Astrocyte of the hippocampus (primary cell): ENCODE measurements around the gene GCNT1.
A peak's percentile ranks its signal among the peaks of the same experiment; 100 is the strongest.

Experiments
- DNase-seq: peaks from one replicate; pipeline ENCODE4 v3.0.0; 2011; ENCODE audit warnings: low read depth, low spot score

The GCNT1 gene

DNA sequence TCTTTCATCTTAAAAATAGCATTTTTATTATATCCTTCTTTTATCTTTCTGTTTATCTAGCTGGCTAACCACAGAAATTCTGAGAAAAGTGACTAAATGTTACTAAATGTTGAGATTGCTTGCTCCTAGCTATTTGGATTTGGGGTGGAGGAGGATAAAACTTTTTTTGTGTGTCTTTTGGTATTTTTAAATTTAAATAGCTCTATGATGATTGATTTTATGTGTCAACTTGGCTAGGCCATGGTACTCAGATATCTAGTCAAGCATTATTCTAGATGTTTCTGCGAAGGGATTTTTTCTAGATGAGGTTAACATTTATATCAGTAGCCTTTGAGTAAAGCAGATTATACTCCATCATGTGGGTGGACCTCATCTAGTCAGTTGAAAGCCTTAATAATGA, 75.0 kb downstream of the GCNT1 start:
- DNase-seq = peak; percentile 21

DNA sequence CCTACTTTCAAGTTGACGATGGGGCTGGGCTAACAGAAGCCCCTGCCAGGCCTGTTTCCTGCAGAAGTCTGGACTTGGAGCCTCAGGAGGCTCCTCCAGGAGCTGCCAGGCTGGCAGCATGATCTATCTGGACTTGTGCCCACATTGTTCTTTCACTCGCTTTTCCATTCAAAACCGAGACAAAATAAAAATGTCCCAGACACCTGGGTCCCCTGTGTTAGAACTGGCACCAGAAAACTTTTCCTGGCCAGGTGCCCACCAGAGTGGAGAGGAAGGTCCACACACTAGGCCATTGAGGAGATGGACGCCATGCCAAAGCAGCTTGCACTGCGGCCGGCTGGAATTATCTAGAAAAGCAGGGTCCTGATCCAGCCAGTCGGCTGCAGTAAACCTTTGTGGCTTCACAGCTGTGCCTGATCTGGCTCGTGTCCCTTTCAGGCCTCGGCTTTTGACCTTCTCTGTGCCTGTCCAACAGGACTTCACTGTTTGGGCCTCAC, 78.2 kb downstream of the GCNT1 start:
- peak; percentile 64 for DNase-seq

DNA sequence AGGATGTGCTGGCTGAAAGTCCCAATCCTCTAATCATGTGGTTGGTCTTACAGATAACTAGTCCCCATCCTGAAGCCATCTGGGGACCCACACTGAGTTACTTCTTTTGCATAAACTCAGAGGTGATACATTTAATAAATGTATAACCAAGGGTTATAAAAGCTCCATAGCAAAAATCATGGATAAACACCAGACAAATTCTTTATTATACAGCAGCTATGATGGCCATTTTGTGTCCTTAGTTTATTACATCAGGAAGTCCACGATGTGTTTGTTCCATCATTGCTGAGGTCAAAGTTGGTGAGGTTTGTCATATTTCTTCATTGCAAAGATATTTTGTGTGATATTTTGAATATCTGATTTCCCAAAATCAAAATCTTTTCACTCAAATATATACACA, 80.2 kb downstream of the GCNT1 start:
- DNase-seq = no peak

DNA sequence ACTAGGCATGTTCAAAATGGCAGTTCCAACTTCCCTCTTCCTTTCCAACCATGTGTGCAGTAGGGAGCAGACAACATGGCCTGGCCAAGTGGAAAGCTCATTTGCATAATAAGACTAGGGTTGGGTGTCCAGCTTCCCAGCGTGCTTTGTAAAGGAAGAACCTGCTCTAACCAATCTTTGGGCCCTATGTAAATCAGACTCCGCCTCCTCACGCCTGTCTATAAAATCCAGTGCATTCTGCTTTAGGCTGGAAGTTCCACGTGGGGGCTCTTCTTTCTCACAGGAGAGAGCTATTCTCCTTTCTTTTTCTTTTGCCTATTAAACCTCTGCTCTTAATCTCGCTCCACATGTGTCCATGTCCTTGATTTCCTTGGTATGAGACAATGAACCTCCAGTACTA, 83.4 kb downstream of the GCNT1 start:
- no peak for DNase-seq

DNA sequence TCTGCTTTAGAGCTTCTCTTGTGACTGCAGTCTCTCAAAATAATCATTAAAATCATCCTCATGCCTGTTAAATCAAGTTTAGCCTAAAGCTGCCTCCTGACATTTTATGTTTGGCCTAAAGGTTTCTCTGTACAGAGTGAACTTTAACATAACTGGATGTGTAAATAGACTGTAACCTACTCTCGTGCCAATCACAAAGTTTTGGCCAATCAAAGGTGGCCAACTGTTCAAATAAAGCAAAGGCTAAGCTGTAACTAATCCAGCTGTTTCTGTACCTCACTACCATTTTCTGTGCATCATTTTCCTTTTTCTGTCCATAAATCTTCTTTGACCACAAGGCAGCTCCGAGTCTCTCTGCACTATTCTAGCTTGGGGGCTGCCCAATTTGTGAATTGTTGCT, 86.2 kb downstream of the GCNT1 start:
- no peak for DNase-seq

DNA sequence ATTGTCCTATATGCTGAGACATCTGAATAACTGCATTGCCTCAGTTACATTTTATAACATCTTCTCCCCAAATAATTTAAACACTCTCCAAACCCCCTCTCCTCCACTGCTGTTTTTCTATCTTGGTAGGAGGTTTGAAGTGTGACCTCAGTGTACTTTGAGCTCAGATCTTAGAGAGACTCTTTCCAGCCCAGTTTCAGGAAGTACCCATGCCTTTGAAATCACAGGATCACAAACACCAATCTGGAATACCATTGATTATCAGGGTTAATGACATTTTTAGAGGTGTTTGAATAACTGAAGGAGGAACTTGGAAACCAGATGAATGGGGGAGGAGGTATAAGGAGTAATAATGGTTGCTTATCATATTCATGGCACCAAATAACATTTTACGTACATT, 93.2 kb downstream of the GCNT1 start:
- no peak for DNase-seq

DNA sequence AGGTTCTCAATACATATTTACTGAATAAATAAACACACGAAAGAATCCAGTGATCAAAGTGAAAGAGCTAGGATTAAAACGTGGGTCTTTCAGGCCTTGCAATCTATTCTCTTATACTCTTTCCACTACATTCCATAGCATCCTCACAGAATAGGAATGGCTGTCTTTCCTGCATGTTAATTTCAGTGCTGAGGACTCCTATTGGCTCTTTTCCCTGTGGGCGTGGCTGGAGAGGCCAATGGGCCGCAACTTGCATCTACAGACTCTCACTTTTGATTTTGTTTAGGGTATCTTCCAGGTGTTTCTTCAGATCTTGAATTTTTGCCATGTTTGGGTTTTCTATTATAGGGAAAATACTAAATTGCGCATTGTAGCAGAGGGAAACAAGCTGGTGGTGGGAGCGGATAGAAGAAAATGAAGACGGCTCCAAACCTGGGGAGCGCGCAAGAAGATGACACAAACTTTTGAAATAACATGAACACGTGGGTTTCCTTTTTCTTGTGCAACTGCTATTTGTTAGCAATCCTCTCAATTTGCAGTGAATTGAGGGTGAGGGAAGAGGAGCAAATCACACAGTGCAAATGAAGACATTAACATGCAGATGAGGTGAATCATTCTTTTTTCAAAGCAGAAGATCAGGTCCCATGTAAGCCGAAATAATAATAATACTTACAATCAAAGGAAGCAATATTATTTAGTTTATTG, 93.9 kb downstream of the GCNT1 start:
- no peak for DNase-seq

DNA sequence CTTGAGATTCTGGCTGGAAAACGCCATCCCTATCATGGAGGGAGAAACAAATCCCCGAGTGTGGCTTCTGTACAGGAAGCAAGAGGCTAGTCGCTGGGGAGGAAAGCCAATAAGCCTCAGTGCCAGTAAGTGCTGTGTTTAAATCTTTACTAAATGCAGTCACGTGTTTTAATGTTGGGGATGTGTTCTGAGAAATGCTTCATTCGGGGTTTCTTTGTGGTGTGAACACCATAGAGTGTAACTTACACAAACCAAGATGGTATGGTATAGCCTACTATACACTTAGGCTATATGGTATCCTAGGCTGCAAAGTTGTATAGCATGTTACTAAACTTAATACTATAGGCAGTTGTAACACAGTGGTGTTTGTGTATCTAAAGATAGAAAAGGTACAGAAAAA, 94.7 kb downstream of the GCNT1 start:
- no peak for DNase-seq
